K562 (cell line): Measurements from ENCODE around the gene QRFP.

Source experiments
- CTCF ChIP-seq, 3 experiments: IDR thresholded peaks in 2 of 3; conservative IDR thresholded peaks in 1 of 3; 2 replicates each; pipeline ENCODE4 v1.5.1; 2011 to 2012; ENCODE audit warnings: low read length in 3 of 3, mild to moderate bottlenecking in 3 of 3, control low read depth in 2 of 3, improper control_type of control experiment in 1 of 3, inconsistent platforms in 1 of 3, low read depth in 1 of 3, mixed read lengths in 1 of 3, moderate library complexity in 1 of 3; ENCODE audit not compliant: insufficient read depth in 2 of 3
- E2F8 ChIP-seq: fragments of 450-650 bp; IDR thresholded peaks from 2 replicates; pipeline ENCODE4 v1.7.1; 2018; ENCODE audit warnings: mild to moderate bottlenecking, low read depth; ENCODE audit not compliant: partially characterized antibody
- KDM1A ChIP-seq, 2 experiments: fragments of 450-650 bp; IDR thresholded peaks; 2 replicates each; pipeline ENCODE4 v1.6.1; 2016; ENCODE audit warnings: mild to moderate bottlenecking in 2 of 2
- MYNN ChIP-seq, 2 experiments: sonication (generic); formaldehyde crosslinking in 1 of 2; IDR thresholded peaks; 2 replicates each; pipeline versions ENCODE4 v1.5.0 to v1.6.1; 2016 to 2020; ENCODE audit warnings: antibody characterized with exemption in 1 of 2, missing genetic modification reagents in 1 of 2
- NKRF ChIP-seq: fragments of 450-650 bp; IDR thresholded peaks from 2 replicates; pipeline ENCODE4 v1.6.1; 2016; ENCODE audit warnings: borderline replicate concordance
- STAT5A ChIP-seq: IDR thresholded peaks from 2 replicates; pipeline ENCODE4 v1.6.1; 2012; ENCODE audit warnings: low read length, inconsistent platforms, borderline replicate concordance
- ZZZ3 ChIP-seq: fragments of 450-650 bp; IDR thresholded peaks from 2 replicates; pipeline ENCODE4 v1.6.1; 2016; ENCODE audit warnings: antibody characterized with exemption, mild to moderate bottlenecking, moderate library complexity
- TF ChIP-seq, protein P1 (sequence below): fragments of 450-650 bp; formaldehyde crosslinking; IDR thresholded peaks from 2 replicates; pipeline ENCODE4 v1.4.0; 2022; ENCODE audit warnings: missing genetic modification characterization
- TF ChIP-seq, protein P2 (sequence below): sonication (generic); formaldehyde crosslinking; IDR thresholded peaks from 2 replicates; pipeline ENCODE4 v1.8.1; 2022; ENCODE audit warnings: missing genetic modification reagents
- TF ChIP-seq, protein P3 (sequence below): IDR thresholded peaks from 2 replicates; pipeline ENCODE4 v1.6.1; 2011; ENCODE audit warnings: borderline replicate concordance, low read depth, mild to moderate bottlenecking, moderate library complexity, low read length; ENCODE audit not compliant: insufficient read depth, poor library complexity, severe bottlenecking

- TF ChIP-seq, protein P1, sequence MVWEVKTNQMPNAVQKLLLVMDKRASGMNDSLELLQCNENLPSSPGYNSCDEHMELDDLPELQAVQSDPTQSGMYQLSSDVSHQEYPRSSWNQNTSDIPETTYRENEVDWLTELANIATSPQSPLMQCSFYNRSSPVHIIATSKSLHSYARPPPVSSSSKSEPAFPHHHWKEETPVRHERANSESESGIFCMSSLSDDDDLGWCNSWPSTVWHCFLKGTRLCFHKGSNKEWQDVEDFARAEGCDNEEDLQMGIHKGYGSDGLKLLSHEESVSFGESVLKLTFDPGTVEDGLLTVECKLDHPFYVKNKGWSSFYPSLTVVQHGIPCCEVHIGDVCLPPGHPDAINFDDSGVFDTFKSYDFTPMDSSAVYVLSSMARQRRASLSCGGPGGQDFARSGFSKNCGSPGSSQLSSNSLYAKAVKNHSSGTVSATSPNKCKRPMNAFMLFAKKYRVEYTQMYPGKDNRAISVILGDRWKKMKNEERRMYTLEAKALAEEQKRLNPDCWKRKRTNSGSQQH (CRISPR knock-in tag), result no peak
- TF ChIP-seq, protein P2, sequence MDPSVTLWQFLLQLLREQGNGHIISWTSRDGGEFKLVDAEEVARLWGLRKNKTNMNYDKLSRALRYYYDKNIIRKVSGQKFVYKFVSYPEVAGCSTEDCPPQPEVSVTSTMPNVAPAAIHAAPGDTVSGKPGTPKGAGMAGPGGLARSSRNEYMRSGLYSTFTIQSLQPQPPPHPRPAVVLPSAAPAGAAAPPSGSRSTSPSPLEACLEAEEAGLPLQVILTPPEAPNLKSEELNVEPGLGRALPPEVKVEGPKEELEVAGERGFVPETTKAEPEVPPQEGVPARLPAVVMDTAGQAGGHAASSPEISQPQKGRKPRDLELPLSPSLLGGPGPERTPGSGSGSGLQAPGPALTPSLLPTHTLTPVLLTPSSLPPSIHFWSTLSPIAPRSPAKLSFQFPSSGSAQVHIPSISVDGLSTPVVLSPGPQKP, result no peak
- TF ChIP-seq STAT5A (no peak), E2F8 (no peak), CTCF (IDR thresholded peaks at IDR 0.05 in 2 of 3, conservative IDR thresholded peaks at IDR 0.05 in 1 of 3; ENCODE audit: insufficient read depth in 2 of 3, low read depth in 1 of 3, low read length in 3 of 3) (no peak), ZZZ3 (no peak), MYNN (IDR thresholded peaks at IDR 0.05) (no peak), MYNN (CRISPR knock-in tag; IDR thresholded peaks at IDR 0.05) (no peak), NKRF (no peak), KDM1A (IDR thresholded peaks at IDR 0.05) (no peak)
- TF ChIP-seq, protein P3, sequence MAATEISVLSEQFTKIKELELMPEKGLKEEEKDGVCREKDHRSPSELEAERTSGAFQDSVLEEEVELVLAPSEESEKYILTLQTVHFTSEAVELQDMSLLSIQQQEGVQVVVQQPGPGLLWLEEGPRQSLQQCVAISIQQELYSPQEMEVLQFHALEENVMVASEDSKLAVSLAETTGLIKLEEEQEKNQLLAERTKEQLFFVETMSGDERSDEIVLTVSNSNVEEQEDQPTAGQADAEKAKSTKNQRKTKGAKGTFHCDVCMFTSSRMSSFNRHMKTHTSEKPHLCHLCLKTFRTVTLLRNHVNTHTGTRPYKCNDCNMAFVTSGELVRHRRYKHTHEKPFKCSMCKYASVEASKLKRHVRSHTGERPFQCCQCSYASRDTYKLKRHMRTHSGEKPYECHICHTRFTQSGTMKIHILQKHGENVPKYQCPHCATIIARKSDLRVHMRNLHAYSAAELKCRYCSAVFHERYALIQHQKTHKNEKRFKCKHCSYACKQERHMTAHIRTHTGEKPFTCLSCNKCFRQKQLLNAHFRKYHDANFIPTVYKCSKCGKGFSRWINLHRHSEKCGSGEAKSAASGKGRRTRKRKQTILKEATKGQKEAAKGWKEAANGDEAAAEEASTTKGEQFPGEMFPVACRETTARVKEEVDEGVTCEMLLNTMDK, result no peak
Measured at GRCh38 chr9:130905902-130906734, 9.5 kb upstream of the QRFP start.
